ENCODE measurements around the gene FAH.
"Not testable (repeated sequence)": the region's sequence is repeated elsewhere in the genome, so short reads cannot be mapped to it uniquely, and the experiment has no call there.

Gene FAH

DNA sequence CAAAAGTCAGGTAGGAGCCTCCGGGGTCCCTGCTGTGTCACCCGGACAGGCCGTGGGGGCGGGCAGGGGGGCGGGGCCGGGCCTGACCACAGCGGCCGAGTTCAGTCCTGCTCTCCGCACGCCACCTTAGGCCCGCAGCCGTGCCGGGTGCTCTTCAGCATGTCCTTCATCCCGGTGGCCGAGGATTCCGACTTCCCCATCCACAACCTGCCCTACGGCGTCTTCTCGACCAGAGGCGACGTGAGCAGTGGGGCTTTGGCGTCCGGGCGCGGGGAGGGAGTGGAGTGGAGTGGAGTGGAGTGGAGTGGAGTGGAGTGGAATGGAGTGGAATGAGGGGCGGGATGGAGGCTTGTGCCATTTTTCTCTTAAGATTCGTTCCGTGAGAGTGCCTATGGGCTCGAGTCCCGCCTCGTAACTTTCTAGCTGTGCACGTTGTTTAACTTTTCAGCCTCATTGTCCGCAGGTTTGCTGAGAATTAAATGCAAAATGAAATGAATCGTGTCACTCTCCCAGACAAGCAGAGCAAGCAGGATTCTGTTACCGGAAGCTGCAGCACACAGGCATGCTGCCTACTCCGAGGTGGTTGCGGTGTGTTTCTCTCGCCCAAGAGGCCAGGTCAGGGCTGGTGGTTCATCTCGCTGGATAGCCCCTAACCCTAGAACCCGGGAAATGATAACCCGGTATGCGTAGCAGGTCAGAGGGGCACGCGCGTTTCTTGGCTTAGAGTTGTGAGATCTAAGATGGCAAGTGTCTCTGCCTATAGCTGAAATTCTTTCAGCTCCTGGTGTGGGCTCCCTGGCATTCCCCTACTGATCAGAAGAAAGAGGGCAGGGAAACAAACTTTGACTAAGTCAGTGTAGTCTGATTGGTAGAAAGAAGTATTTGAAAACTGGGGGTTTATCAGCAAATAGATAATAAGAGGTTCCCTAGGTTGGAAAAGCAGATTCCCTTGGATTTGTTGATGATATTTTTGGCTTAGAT lies at the start of gene FAH:
Gene FAH, plus strand, starts transcription at position 104 of the 981 bp plus-strand sequence. Its CDS starts 56 bp downstream, at position 160.
- peak; percentile 74 for DNase-seq (ENCODE audit: low read depth)

DNA sequence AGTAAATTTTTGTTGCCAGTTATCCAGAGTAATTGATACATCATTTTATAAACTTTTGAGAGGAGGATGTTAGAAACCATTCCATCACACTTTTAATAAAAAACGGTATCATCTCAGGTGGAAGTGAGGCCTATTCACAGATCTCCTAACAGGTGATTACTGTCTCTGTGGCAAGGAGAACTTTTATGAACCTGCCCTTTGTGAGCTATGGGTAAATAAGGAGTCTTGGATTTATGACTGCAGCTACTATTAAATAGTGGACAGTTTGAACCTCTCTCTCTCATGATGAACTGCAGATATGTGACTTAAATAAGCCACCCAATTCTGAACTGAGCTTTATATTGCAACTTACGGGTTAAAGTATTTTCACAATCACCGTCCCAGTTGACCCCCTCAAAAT lies 47.6 kb upstream of the FAH start:
- DNase-seq (ENCODE audit: low read depth), result no peak

DNA sequence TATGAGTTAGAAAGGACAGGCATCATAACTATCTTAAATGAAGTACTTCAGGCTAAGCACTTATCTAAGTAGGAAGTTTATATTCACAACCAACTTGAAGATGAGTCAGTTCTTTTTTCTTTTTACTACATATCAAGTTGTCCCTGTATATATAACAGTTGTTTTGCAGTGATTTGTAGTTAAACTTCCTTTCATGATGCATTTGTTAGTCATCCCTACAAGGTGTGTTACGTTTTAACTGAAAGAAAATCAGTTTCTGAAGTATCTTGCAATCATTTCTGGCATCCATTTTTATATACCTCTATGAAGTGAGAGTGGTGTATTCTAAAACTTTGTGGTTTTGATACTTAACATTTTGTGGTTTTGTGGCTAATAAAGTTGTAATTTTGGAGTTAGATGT lies 47.2 kb upstream of the FAH start:
- DNase-seq (ENCODE audit: low read depth), result peak; percentile 71

DNA sequence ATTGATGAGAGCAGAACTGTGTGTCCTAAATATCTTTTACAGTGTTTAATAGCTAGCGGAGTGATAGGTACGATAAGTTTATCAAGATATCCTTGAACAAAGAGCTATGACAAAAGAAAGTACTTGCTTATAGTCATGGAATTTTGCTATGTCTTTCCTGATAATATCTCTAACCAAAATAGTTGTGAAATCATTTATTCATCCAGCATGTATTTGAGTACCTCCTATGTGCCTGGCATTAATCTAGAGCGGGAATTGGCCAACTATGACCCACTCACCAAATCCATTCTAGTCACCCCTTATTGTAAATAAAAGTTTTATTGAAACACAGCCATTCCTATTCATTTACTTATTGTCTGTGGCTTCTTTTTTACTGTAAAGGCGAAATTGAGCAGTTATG lies 46.7 kb upstream of the FAH start:
- peak; percentile 82 for DNase-seq (ENCODE audit: low read depth)

DNA sequence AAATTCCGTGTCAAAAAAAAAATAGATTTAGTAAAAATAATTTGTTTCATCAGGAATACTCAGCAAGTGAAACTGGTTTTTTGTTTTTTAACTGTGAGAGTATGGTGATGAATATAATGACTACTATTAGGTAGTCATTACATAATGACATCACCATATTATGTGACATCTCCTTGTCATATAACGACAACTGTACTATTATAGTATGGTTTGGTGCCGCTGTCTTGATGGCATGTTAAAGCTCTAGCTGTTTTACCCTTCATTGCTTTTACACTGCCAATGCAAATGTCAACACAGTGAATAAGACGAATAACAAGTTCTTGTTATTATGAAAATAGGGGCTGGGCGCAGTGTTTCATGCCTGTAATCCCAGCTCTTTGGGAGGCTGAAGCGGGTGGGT lies 45.6 kb upstream of the FAH start:
- no peak for DNase-seq (ENCODE audit: low read depth)

DNA sequence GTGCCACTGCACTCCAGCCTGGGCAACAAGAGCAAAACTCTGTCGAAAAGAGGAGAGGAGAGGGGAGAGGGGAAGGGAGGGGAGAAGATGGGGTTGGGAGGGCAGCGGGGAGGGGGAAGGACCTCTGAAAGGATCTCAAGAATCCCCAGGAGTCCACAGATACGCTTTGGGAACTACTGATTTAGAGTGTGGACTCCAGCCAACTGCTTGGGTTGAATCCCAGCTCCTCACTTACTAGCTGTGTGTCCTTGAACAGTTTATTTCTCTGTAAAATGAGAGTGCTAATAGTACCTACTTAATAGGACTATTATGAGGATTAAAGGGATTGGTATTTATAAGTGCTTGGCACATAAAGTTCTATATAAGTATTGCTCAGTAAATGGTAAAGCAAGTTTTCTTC lies 45.0 kb upstream of the FAH start:
- DNase-seq (ENCODE audit: low read depth), result no peak

DNA sequence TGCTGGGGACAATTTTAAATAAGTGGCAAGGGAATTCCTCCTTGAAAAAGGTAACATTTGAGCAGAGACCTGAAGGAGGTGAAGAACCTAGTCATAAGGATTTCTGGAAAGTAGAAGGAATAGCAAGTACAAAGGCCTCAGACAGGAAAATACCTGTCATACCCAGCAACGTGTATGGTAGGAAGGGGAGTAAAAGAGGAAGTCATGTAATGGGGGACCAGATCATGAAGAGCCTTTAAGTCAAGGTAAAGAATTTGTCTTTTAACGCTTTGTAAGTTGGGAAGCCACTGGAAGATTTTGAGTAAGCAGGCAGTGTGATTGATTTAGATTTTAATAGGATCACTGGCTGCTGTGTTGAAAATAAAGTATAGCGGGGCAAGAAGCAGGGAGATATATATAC lies 43.4 kb upstream of the FAH start:
- no peak for DNase-seq (ENCODE audit: low read depth)

DNA sequence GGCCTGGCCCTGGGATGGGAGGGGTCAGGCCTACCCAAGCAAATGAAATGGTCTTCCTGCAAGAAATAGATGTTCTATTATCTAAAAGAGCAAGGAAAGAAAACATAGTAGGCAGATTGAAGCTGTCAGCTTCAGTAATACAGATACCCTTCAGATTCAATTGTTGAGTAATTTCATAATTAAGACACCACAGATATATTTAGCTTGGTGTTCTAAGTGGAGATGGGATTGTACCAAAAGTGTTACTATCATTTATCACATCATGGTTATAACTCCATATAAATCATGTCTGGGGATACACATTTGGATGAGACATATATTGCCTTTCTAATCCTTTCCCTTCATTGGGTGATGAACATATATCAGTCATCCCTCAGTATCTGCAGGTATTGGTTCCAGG lies 41.9 kb upstream of the FAH start:
- no peak for DNase-seq (ENCODE audit: low read depth)

DNA sequence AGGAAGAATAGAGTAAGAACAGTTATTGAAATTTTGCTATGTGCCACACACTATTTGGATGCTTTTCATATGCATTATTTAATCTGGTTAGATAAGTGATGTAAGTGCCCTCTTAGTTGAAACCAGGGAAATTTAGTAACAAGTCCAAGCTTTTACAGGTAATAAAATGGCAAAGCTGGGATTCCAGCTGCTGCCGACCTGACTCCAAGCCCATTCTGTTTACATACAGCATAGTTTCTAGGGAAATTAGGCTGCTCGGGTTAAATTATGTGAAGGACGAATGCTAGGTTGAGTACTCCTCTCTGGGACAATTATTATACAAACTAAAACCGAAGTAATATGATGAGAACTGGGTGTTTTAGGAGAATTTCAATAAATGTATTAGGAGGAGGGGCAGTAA lies 38.7 kb upstream of the FAH start:
- DNase-seq (ENCODE audit: low read depth), result no peak

DNA sequence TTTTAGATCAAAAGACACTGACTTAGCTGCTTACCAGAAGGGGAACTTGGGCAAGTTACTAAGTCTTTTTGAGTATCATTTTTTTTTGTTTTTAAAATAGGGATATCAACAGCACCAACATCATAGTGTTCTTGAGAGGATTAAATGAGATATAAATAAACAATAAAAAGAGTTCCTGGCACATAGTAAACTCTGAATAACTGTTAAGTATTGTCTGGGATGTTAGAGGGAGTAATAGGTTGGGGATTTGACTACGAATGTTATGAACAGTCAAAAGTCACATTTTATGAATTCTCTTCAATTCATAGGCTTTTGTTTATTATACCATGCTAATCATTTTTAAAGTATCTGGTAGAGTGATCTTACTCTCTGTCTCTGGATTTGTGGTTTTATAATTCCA lies 37.8 kb upstream of the FAH start:
- no peak for DNase-seq (ENCODE audit: low read depth)

DNA sequence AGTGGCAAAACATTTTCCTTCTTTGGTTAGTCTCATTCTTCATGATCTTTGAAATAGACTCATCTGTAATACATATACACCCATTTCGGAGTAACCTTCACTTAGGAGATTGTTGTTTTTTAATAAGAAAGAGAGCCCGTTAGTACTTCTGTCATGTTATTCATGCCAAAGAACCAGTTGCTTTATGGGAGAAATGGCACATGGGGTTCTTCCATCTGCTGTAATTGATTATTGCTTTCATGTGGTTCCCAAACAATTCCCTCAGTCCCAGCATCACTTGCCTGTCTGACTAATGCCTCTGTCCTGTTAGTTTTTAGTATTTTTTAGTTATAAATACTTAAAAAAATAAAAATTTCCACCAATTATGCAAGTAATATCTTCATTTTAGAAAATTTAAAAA lies 33.8 kb upstream of the FAH start:
- no peak for DNase-seq (ENCODE audit: low read depth)

DNA sequence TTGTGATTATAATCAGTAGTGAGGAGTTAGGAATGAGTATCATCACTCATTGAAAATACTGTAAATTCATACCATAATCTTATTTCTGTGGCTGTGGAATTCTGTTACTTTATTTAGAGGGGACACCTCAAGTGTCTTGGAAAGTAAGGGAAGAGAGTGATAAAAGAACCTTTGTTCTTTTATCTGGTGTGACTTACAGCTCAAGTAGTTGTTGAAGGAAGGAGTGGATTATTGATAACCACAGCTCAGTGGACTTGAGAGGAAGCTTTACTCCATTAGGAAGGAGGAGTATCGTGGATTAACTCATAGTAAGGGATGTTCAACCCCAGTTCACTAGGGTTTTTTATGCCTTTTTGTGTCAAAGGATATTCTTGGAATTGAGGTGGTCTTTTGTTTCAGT lies 32.2 kb upstream of the FAH start:
- DNase-seq (ENCODE audit: low read depth), result no peak

DNA sequence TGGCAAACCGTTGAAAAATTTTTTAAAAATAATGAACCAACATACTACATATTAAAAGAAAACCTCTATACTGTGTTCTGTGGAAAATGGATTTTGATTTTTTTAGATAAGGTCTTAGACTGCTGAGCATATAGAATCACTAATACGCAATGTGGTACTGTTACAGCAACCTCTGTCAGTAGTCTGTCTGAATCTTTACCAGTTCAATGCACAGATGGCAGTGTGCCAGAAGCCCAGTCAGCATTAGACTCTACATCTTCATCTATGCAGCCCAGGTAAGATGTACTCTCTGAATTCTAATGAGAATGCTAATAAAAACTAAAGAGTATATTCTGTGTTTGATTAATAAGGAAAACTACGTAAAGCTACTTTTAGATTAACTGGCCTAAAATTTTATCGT lies 31.3 kb upstream of the FAH start:
- peak; percentile 3 for DNase-seq (ENCODE audit: low read depth)

DNA sequence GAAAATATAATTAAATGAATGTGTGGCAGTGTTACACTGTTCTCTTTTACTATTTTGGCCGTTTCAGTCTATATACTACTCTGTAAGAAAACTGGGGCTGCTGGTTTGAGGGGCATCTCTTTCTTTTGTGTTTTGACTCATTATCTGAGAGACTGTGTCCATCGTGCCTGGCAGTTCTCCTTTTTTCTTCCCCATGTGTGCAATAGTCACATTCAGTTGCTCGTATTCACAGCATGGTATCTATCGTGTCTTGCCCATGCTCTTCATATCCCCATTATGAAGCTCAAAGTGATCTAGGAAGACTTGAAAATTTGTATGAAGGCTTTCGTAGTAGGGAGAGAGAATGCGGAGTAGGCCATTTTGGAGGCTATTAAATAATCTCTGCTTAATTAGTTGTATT lies 29.8 kb upstream of the FAH start:
- DNase-seq (ENCODE audit: low read depth), result no peak

DNA sequence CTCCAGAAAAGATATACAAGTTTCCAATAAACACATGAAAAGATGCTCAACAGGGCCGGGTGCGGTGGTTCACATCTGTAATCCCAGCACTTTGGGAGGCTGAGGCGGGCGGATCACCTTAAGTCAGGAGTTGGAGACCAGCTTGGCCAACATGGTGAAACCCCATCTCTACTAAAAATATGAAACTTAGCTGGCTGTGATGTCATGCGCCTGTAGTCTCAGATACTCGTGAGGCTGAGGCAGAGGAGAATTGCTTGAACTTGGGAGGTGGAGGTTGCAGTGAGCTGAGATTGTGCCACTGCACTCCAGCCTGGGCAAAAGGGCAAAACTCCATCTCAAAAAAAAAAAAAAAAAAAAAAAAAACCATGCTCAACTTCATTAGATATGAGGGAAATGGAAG lies 25.5 kb upstream of the FAH start:
- not testable (repeated sequence) for DNase-seq (ENCODE audit: low read depth)

DNA sequence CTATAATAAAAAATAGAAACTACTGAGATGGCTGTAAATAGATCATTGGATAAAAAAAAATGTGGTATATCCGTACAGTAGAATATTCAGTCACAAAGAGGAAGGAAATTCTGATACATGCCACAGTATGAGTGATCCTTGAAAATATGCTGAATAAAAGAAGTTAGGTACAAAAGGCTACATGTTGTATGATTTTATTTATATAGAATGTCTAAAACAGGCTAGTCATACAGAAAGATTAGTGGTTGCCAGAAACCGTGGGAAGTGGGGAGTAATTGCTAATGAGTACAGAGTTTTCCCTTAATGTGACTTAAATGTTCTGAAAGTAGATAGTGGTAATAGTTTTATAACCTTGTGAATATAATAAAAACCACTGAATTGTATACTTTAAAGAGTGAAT lies 24.9 kb upstream of the FAH start:
- peak; percentile 37 for DNase-seq (ENCODE audit: low read depth)

DNA sequence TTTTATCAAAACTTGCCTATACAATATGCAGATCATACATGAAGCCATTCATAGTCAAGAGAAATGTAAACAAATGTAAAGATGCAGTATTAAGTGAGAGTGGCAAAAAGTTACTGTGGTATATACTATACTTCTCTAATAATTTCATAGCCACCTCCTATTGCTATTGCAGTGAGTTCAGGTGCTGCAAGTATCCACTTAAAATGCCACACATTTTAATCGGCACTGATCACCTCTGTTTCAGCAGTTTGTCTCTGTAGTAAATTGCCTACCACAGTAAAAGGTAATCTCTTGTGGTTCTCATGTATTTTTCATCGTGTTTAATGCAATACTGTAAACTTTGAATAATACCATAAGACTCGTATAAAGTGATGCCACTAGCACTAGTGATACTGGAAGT lies 20.4 kb upstream of the FAH start:
- DNase-seq (ENCODE audit: low read depth), result no peak

DNA sequence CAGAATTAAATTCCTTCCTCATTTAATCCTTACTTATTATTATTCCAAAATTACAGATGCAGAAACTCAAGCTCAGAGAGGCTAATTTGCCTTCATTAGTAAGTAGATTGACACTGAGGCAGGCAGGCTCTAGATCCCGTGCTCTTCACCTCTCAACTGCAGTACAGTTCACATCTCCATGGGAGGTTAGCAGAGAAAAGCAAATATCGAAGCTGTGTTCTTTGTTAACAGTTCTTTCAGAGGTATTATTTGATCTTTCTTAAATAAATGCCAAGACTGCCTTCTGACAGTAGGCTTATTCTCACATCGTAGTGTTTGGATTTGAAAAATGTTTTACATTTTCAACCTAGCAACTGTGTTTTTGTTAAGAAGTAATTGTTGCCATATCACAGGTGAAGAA lies 15.9 kb upstream of the FAH start:
- no peak for DNase-seq (ENCODE audit: low read depth)

DNA sequence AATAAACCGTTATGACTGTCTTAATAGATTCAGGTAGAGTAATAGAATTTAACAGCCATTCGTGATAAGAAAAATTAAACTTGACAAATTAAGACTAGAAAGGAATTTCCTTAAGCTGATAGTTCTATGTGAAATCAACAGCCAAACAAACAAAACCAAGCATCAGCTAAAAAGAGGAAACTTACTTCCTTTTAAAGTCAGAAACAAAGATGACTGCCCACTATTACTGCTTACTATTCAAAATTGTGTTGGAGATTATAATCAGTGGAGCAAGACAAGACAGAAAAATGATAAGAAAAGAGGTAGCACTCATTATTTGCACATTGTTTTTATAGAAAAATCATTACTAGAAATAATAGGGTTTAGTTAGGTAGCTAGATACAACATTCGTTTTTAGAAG lies 13.8 kb upstream of the FAH start:
- DNase-seq (ENCODE audit: low read depth), result no peak

DNA sequence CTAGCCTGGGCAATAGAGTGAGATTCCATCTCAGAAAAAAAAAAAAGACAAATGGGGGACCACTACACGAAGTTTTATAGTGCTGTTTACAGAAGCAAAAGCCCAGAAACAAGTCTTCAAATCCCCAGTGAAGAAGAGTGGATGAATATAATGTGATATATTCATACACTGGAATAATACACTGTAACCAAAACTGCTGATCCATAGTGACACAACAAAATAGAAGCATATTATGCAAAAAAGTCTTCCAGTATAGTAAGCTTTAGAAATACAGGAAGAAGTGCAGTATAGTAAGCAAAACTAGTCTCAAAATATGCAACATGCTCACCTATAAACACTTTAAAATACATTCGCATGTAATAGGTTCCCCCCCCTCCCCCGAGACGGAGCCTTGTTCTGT lies 11.9 kb upstream of the FAH start:
- no peak for DNase-seq (ENCODE audit: low read depth)

DNA sequence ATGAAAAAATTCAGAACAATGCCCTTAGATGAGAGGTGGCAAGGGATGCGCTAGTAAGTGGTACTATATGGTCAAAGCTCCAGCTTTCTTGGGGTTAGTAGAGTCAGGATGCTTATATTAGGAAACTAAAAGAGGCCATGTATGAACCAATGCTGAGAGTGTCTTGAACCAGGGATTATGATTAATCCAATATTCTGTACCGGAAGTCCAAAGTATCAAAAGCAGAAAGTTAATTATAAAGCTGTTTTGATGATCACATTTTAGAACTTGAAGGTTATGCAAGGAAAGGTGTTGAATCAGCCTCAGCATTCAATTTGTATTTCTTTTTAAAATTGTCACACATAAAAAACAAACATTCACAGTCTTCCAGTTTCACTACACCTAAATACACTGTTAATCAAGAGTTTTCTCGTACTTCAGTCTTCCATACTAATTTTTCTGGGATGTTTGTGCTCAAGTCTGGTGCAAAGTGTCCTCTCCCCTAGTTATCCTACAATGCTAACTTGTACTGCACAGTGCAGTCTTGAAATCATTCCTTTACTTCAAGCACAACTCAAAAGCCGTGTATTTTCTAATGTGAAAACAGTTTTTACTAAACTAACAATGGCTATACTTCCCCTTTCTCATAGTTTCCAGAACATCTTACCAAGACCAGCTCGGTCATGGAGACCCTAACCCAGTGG lies 10.7 kb upstream of the FAH start:
- DNase-seq (ENCODE audit: low read depth), result no peak

DNA sequence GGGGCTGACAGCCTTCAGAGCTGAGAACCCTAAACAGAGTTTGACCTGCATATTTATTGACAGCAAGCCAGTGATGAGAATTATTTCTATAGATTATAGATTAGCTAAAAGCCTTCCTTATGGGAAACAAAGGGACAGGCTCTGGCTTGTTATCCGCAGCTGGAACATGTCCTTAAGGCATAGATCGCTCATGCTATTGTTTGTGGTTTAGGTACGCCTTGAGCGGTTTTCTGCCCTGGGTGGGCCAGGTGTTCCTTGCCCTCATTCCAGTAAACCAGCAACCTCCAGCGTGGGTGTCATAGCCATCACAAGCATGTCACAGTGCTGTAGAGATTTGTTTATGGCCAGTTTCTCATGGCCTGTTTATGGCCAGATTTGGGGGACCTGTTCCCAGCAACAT lies 10.2 kb upstream of the FAH start:
- no peak for DNase-seq (ENCODE audit: low read depth)

DNA sequence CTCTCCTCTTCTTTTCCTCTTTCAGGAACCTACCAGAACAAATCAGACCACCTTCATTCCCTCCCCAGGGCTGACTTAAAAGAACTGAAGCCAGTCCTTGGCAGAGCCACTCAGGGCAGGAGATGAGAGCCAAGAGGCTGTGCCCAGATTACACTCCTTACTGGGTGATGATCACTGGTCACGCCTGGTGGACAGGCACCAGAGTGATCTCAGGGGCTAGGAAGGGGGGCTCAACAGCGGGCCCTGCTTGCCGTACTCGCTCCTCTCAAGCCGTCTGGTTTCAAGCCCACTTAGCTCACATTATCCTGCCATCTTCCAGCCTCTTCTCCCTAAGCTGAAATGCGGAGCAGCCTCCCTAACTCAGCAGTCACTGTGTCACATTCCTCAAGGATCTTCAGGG lies 1.7 kb upstream of the FAH start:
- DNase-seq (ENCODE audit: low read depth), result no peak

DNA sequence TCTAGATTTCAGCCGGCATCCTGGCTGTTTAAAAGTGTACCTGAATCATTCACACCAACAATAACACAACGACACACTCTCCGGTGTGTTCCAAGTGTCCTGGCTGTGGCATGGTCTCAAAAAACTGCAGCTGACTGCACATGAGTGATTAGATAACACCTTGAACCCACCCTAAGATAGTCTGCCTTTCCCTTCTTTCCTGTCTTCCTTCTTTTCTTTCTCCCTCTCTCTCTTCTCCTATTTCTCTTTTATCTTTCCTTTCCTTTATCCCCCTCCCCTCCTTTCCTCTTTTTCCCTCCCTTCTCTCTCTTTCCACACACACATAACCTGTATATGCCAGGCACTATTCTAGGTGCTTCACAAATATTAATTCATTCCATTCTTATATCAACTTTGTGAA lies 1.2 kb upstream of the FAH start:
- DNase-seq (ENCODE audit: low read depth), result no peak

All from EH (cell line).